ENCODE measurements around the gene CYSRT1. TPM values are rescaled to one million over a fixed set of nuclear protein-coding genes. Genes with fewer than 3 reads are reported as not detected.

The CYSRT1 gene
- total RNA-seq, 1 donor from 2014 or later, result 2.1 TPM

DNA sequence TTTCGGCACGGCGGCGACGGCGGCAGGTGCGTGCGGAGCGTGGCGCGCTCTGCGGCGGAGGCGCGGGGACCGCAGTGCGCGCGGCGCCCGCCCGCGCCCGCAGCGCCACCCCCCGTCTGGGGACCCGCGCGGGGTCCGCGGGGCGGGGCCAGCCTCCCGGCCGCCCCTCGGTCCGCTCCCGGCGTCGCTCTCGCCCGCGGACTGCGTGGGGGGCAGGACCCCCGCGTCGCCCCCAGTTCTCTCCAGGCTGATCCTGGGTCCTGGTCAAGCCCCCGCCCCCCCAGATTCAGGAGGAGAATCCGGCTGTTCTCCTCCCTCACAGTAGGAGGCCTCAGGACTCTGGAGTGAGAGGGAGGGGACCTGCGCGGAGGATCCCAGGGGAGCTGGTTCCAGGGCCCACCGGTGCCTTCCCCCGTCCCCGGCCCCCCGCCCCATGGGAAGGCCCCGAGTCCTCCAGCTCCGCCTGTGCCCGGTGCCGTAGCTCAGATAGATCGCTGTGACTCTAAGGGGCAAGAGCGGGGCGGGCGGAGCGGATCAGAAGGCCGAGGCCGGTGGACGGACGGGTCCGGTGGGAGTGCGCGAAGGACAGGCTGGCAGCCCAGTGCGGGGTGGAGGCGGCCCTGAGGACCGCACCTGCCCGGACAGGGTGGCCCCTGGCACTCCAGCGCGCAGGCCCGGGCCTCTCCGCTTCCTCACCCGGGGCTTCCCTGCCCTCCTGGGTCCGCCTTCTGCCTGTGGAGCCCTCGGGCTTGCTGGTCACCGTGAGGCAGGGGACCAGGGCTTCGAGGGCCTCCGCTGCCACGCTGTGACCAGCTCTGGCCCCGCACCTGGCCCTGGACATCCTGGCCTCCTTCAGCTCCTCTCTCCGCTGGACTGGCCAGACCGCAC lies 2.5 kb upstream of the CYSRT1 start, which contains the start of gene RNF208:
RNF208 (minus strand) TSS at position 51 of the 888 bp plus-strand sequence. CDS start 1,028 bp downstream, outside the sequence.
- Mint-ChIP-seq H3K4me1 (ENCODE audit: low read depth, unreplicated experiment) (peaks cover 3% of the 10 kb centered on the region), H3K9me3 (ENCODE audit: unreplicated experiment) (peaks cover 6% of the 10 kb centered on the region), H3K4me3 (ENCODE audit: unreplicated experiment) (peak within 1 kb of the TSS; percentile 88), H3K36me3 (ENCODE audit: unreplicated experiment) (no peaks in the 10 kb centered on the region), H3K27me3 (ENCODE audit: unreplicated experiment) (peaks cover 4% of the 10 kb centered on the region), H3K27ac (ENCODE audit: unreplicated experiment) (peak within 1 kb of the TSS; percentile 17)
- TF ChIP-seq, protein P1, sequence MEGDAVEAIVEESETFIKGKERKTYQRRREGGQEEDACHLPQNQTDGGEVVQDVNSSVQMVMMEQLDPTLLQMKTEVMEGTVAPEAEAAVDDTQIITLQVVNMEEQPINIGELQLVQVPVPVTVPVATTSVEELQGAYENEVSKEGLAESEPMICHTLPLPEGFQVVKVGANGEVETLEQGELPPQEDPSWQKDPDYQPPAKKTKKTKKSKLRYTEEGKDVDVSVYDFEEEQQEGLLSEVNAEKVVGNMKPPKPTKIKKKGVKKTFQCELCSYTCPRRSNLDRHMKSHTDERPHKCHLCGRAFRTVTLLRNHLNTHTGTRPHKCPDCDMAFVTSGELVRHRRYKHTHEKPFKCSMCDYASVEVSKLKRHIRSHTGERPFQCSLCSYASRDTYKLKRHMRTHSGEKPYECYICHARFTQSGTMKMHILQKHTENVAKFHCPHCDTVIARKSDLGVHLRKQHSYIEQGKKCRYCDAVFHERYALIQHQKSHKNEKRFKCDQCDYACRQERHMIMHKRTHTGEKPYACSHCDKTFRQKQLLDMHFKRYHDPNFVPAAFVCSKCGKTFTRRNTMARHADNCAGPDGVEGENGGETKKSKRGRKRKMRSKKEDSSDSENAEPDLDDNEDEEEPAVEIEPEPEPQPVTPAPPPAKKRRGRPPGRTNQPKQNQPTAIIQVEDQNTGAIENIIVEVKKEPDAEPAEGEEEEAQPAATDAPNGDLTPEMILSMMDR (IDR thresholded peaks at IDR 0.05; ENCODE audit: partially characterized antibody, unreplicated experiment), result no peak
- peak; percentile 57 for DNase-seq

DNA sequence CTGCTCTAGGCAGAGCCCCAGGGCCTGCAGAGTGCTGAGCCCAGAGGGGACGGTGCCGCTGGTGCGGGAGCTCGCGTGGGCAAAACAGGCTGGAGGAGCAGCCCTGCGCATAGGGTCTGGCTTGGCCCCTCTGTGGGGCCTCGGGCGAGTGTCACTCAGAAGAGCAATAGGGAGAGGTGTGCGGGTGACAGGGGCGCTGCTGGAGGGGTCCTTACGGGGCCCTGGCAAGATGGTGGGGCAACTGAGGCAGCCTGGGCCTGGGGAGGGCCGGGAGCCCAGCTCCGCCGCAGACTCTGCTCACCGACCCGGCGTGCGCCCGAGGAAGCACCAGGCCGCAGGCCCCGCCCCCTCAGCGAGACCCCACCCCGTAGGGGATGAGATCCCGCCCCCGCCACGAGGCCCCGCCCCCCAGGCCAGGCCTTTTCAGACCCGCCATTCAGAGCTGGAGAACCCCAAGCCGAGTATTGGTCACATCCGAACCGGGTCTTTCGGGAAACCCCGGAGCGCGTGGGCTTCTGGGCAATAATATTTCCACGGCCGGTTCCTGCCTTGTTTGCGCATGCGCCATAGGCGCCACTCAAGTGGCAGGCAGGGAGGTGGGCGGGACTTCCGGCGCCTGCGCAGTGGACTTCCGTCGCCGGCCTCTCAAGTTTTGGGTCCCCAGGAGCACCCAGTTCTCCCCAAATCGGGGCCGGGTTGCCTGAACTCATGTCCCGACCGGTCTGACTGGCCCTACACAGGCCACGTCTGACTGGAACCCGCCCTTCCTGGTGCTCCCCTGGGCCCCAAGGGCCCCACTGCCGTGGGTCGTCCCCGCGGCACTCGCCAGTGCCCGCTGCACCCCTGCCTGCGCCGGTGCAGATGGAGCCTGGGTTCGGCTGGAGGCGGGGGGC lies 1.6 kb upstream of the CYSRT1 start:
- H3K4me1 Mint-ChIP-seq (ENCODE audit: low read depth, unreplicated experiment), result peaks cover 4% of the 10 kb centered on the region
- no peaks in the 10 kb centered on the region for H3K36me3 Mint-ChIP-seq (ENCODE audit: unreplicated experiment)
- peak overlapping the region; percentile 17 for H3K27ac Mint-ChIP-seq (ENCODE audit: unreplicated experiment)
- H3K4me3 Mint-ChIP-seq (ENCODE audit: unreplicated experiment), result peak overlapping the region; percentile 88
- TF ChIP-seq, protein P1 (IDR thresholded peaks at IDR 0.05; ENCODE audit: partially characterized antibody, unreplicated experiment), result no peak
- peak; percentile 94 for DNase-seq
- H3K9me3 Mint-ChIP-seq (ENCODE audit: unreplicated experiment), result peaks cover 6% of the 10 kb centered on the region
- H3K27me3 Mint-ChIP-seq (ENCODE audit: unreplicated experiment), result peaks cover 4% of the 10 kb centered on the region

DNA sequence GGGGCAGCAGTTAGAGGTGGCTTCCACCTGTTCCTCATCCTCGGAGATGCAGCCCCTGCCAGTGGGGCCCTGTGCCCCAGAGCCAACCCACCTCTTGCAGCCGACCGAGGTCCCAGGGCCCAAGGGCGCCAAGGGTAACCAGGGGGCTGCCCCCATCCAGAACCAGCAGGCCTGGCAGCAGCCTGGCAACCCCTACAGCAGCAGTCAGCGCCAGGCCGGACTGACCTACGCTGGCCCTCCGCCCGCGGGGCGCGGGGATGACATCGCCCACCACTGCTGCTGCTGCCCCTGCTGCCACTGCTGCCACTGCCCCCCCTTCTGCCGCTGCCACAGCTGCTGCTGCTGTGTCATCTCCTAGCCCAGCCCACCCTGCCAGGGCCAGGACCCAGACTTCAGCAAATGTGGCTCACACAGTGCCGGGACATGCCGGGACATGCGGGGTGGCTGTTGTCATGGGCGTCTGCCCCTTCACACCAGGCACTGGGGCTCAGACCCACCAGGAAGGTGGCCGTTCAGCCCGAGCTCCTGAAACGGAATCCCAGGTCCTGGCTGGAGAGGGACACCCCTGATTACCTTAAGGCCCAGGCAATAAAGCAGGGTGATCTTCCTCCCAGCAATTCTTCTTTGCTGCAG lies 841 bp downstream of the CYSRT1 start:
- DNase-seq, result no peak
- H3K27ac Mint-ChIP-seq (ENCODE audit: unreplicated experiment), result no peak overlapping the region
- no peaks in the 10 kb centered on the region for H3K36me3 Mint-ChIP-seq (ENCODE audit: unreplicated experiment)
- no peaks in the 10 kb centered on the region for H3K9me3 Mint-ChIP-seq (ENCODE audit: unreplicated experiment)
- peaks cover 2% of the 10 kb centered on the region for H3K27me3 Mint-ChIP-seq (ENCODE audit: unreplicated experiment)
- TF ChIP-seq, protein P1 (IDR thresholded peaks at IDR 0.05; ENCODE audit: partially characterized antibody, unreplicated experiment), result no peak
- H3K4me1 Mint-ChIP-seq (ENCODE audit: low read depth, unreplicated experiment), result peaks cover 2% of the 10 kb centered on the region
- H3K4me3 Mint-ChIP-seq (ENCODE audit: unreplicated experiment), result no peak overlapping the region

DNA sequence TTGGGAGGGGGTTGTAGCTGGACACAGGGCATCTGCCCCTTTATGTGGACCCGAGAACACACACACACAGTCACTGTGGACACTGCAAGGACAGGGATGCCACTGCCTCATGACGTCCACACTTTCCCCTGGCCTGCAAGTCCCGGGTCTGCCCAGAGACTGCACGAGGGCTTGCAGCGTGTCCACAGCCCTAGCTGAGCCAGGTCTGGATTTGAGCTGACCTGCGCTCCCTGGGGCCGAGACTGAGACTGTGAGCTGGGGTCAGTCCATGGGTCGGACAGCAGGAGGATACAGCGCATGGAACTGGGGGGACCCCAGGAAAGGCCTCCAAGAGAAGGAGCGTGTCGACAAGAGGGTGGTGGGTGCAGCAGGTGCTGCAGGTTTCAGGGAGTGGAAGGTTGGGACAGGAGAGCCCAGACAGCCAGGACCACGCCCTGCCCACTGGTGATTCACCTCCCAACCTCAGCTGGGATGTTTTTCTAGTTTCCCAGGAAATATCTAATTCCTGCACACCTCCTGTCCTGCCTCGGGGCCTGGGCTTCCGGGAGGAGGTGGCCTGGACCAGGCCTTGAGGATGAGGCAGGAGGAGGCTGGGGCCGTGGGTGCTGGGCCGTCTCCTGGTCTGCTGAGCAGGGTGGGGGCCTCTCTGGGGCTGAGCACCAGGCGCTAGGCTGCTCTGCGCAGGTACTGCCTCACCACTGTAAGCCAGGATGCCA lies 1.5 kb downstream of the CYSRT1 start:
- Mint-ChIP-seq H3K4me1 (ENCODE audit: low read depth, unreplicated experiment) (peaks cover 2% of the 10 kb centered on the region), H3K27ac (ENCODE audit: unreplicated experiment) (no peak overlapping the region), H3K36me3 (ENCODE audit: unreplicated experiment) (no peaks in the 10 kb centered on the region), H3K27me3 (ENCODE audit: unreplicated experiment) (peaks cover 2% of the 10 kb centered on the region), H3K4me3 (ENCODE audit: unreplicated experiment) (no peak overlapping the region), H3K9me3 (ENCODE audit: unreplicated experiment) (no peaks in the 10 kb centered on the region)
- DNase-seq, result no peak
- TF ChIP-seq, protein P1 (IDR thresholded peaks at IDR 0.05; ENCODE audit: partially characterized antibody, unreplicated experiment), result no peak
